ENCODE results near the gene OSGEP. TPM values are rescaled to one million over a fixed set of nuclear protein-coding genes. Genes with fewer than 3 reads are reported as not detected.
A peak's percentile ranks its signal among the peaks of the same experiment; 100 is the strongest.
"Not testable (repeated sequence)": the region's sequence is repeated elsewhere in the genome, so short reads cannot be mapped to it uniquely, and the experiment has no call there.

Gene OSGEP
- total and polyA plus RNA-seq, 4 experiments from 2014 or later = 39.3 to 75.9 (median 57.0) TPM

- intact Hi-C loops (cut with micrococcal nuclease); H3K27me3 Mint-ChIP-seq; H3K9me3 ChIP-seq (ENCODE audit: control insufficient read depth in 1 of 2, low read length in 2 of 2); DNase-seq; H3K4me3 ChIP-seq (ENCODE audit: low read length in 2 of 2); H3K27me3 ChIP-seq (ENCODE audit: insufficient read depth, low read length); H3K27ac ChIP-seq (ENCODE audit: low read depth, low read length); H3K9me3 Mint-ChIP-seq: not testable (repeated sequence)
- H3K4me3 Mint-ChIP-seq = peak overlapping the region in 6 of 8 donors; percentile 16 to 62 (median 50)
- H3K4me1 Mint-ChIP-seq = peaks cover 2 to 11% (median 7%) of the 10 kb centered on the region in 4 donors
- peak overlapping the region in 3 of 7 donors; percentile 27 to 79 (median 65) for H3K27ac Mint-ChIP-seq
- H3K36me3 Mint-ChIP-seq = peaks cover 38 to 52% of the 10 kb centered on the region in 2 donors
- Histone ChIP-seq H3K36me3 (ENCODE audit: insufficient read depth, low read length) (peaks cover 57% of the 10 kb centered on the region), H3K4me1 (ENCODE audit: insufficient read depth, low read length) (peaks cover 38% of the 10 kb centered on the region)
- ChIA-PET POLR2A (ENCODE audit: partially characterized antibody) (interaction anchor here (0.7 to 4.7 kb wide), 5 partner anchors 9 to 229 kb away, joined by 3 to 51 read pairs (median 5); partner anchors contain the start of genes PARP2 and TEP1), CTCF (ENCODE audit: partially characterized antibody) (interaction anchor here (0.9 to 1.7 kb wide), 3 partner anchors 39 to 125 kb away, joined by 6 read pairs; partner anchors contain the start of gene TEP1)
Observed at GRCh38 chr14:20452831-20453230, 1.8 kb downstream of the OSGEP start.

DNA sequence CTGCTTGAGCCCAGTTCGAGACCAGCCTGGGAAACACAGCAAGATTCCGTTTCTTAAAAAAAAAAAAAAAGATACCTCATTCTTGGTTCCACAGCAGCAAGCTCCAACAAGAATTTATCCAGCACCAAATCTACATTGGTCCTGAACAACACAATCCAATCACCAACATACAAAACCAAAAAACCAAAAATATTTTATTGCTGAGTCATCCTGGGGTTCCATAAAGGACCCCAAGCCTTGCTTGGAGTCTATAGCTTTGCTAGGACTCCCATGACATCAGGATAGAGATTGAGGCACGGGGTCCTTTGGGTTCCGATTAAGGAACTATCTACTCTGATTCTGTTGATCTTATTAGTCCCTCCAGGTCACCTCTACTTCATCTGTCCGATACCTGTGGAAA, 7.7 kb downstream of the OSGEP start:
- H3K4me3 ChIP-seq (ENCODE audit: low read length in 2 of 2) = no peak overlapping the region
- H3K27me3 ChIP-seq (ENCODE audit: insufficient read depth, low read length) = no peaks in the 10 kb centered on the region
- peaks cover 48% of the 10 kb centered on the region for H3K36me3 ChIP-seq (ENCODE audit: insufficient read depth, low read length)
- Mint-ChIP-seq H3K9me3 (no peaks in the 10 kb centered on the region), H3K36me3 (peaks cover 40 to 41% of the 10 kb centered on the region in 2 donors), H3K4me3 (no peak overlapping the region), H3K27ac (no peak overlapping the region), H3K4me1 (peaks cover 0 to 5% (median 3%) of the 10 kb centered on the region in 4 donors), H3K27me3 (no peaks in the 10 kb centered on the region)
- no peak overlapping the region for H3K27ac ChIP-seq (ENCODE audit: low read depth, low read length)
- no peak for DNase-seq
- CTCF ChIA-PET (ENCODE audit: partially characterized antibody) = no interaction called here
- H3K4me1 ChIP-seq (ENCODE audit: insufficient read depth, low read length) = no peaks in the 10 kb centered on the region
- H3K9me3 ChIP-seq (ENCODE audit: control insufficient read depth in 1 of 2, low read length in 2 of 2) = no peaks in the 10 kb centered on the region
- intact Hi-C loops (cut with micrococcal nuclease) = no loop called here
- POLR2A ChIA-PET (ENCODE audit: partially characterized antibody) = no interaction called here

GRCh38 chr14:20443650-20444049, 11.0 kb downstream of the OSGEP start:
- CTCF ChIA-PET (ENCODE audit: partially characterized antibody) = interaction anchor here (2.9 kb wide), 1 partner anchor 29 kb away, joined by 8 read pairs; no protein-coding TSS in a partner anchor
- H3K27ac ChIP-seq (ENCODE audit: low read depth, low read length); H3K27me3 Mint-ChIP-seq; DNase-seq; H3K9me3 ChIP-seq (ENCODE audit: control insufficient read depth in 1 of 2, low read length in 2 of 2); intact Hi-C loops (cut with micrococcal nuclease); H3K4me3 ChIP-seq (ENCODE audit: low read length in 2 of 2); H3K27ac Mint-ChIP-seq; POLR2A ChIA-PET (ENCODE audit: partially characterized antibody); H3K4me3 Mint-ChIP-seq; H3K27me3 ChIP-seq (ENCODE audit: insufficient read depth, low read length); H3K9me3 Mint-ChIP-seq: not testable (repeated sequence)
- Histone ChIP-seq H3K36me3 (ENCODE audit: insufficient read depth, low read length) (peaks cover 22% of the 10 kb centered on the region), H3K4me1 (ENCODE audit: insufficient read depth, low read length) (peaks cover 17% of the 10 kb centered on the region)
- peaks cover 19 to 22% of the 10 kb centered on the region in 2 donors for H3K36me3 Mint-ChIP-seq
- peaks cover 9 to 27% (median 15%) of the 10 kb centered on the region in 4 donors for H3K4me1 Mint-ChIP-seq

GRCh38 chr14:20441461-20441860, 13.2 kb downstream of the OSGEP start:
- POLR2A ChIA-PET (ENCODE audit: partially characterized antibody) = interaction anchor here (1.2 to 2.9 kb wide), 2 partner anchors 13 to 20 kb away, joined by 5 to 9 read pairs; partner anchors contain the start of genes APEX1, OSGEP and PIP4P1
- DNase-seq = no peak
- CTCF ChIA-PET (ENCODE audit: partially characterized antibody) = interaction anchor here (1.0 to 3.1 kb wide), 2 partner anchors 26 to 114 kb away, joined by 3 to 14 read pairs; no protein-coding TSS in a partner anchor
- Mint-ChIP-seq H3K27me3 (no peaks in the 10 kb centered on the region), H3K9me3 (no peaks in the 10 kb centered on the region), H3K4me1 (peaks cover 9 to 27% (median 15%) of the 10 kb centered on the region in 4 donors), H3K36me3 (peaks cover 1 to 4% of the 10 kb centered on the region in 2 donors), H3K27ac (peak overlapping the region in 2 of 7 donors; percentile 8 to 16), H3K4me3 (no peak overlapping the region)
- Histone ChIP-seq H3K9me3 (ENCODE audit: control insufficient read depth in 1 of 2, low read length in 2 of 2) (no peaks in the 10 kb centered on the region), H3K36me3 (ENCODE audit: insufficient read depth, low read length) (peaks cover under 1% of the 10 kb centered on the region), H3K27ac (ENCODE audit: low read depth, low read length) (no peak overlapping the region), H3K4me3 (ENCODE audit: low read length in 2 of 2) (no peak overlapping the region), H3K4me1 (ENCODE audit: insufficient read depth, low read length) (peaks cover 17% of the 10 kb centered on the region), H3K27me3 (ENCODE audit: insufficient read depth, low read length) (no peaks in the 10 kb centered on the region)
- intact Hi-C loops (cut with micrococcal nuclease) = no loop called here

DNA sequence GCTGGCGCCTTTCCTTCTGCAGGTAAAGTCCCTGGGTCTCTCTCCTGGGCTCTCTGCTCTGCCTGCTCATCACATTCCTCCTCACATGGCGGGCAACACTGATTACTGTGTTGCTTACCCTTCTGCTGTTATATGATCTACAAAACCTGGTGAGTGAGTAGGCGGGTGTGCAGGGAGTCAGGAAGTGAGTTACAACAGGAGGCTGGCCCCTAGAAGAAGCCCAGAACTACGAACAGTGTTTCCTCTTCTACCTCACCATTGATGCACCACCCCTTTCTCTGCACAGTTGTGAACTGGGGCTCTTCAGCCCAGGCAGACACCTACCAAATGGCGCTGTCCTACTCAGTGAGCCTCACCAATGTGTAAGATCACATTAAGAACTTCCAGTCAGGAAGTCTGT, 13.7 kb downstream of the OSGEP start:
- Histone ChIP-seq H3K4me3 (ENCODE audit: low read length in 2 of 2) (no peak overlapping the region), H3K27me3 (ENCODE audit: insufficient read depth, low read length) (no peaks in the 10 kb centered on the region), H3K27ac (ENCODE audit: low read depth, low read length) (no peak overlapping the region), H3K9me3 (ENCODE audit: control insufficient read depth in 1 of 2, low read length in 2 of 2) (no peaks in the 10 kb centered on the region), H3K4me1 (ENCODE audit: insufficient read depth, low read length) (peaks cover 17% of the 10 kb centered on the region), H3K36me3 (ENCODE audit: insufficient read depth, low read length) (no peaks in the 10 kb centered on the region)
- Mint-ChIP-seq H3K4me3 (peak overlapping the region in 4 of 8 donors; percentile 14 to 68 (median 35)), H3K4me1 (peaks cover 9 to 27% (median 15%) of the 10 kb centered on the region in 4 donors), H3K9me3 (no peaks in the 10 kb centered on the region), H3K36me3 (peaks cover 1 to 4% of the 10 kb centered on the region in 2 donors), H3K27ac (peak overlapping the region; percentile 53 to 89 (median 68)), H3K27me3 (no peaks in the 10 kb centered on the region)
- intact Hi-C loops (cut with micrococcal nuclease) = no loop called here
- CTCF ChIA-PET (ENCODE audit: partially characterized antibody) = interaction anchor here (1.0 to 3.1 kb wide), 2 partner anchors 26 to 113 kb away, joined by 3 to 14 read pairs; no protein-coding TSS in a partner anchor
- POLR2A ChIA-PET (ENCODE audit: partially characterized antibody) = interaction anchor here (0.5 to 2.9 kb wide), 3 partner anchors 14 to 775 kb away, joined by 3 to 9 read pairs (median 5); partner anchors contain the start of genes APEX1, OSGEP and PIP4P1
- DNase-seq = peak in 3 of 5 donors; percentile 12 to 36 (median 22)

- intact Hi-C loops (cut with micrococcal nuclease) = no loop called here
- peaks cover 1 to 4% of the 10 kb centered on the region in 2 donors for H3K36me3 Mint-ChIP-seq
- no peaks in the 10 kb centered on the region for H3K9me3 Mint-ChIP-seq
- Histone ChIP-seq H3K9me3 (ENCODE audit: control insufficient read depth in 1 of 2, low read length in 2 of 2) (no peaks in the 10 kb centered on the region), H3K27ac (ENCODE audit: low read depth, low read length) (no peak overlapping the region), H3K36me3 (ENCODE audit: insufficient read depth, low read length) (no peaks in the 10 kb centered on the region), H3K4me1 (ENCODE audit: insufficient read depth, low read length) (peaks cover 17% of the 10 kb centered on the region), H3K27me3 (ENCODE audit: insufficient read depth, low read length) (no peaks in the 10 kb centered on the region), H3K4me3 (ENCODE audit: low read length in 2 of 2) (no peak overlapping the region)
- ChIA-PET CTCF (ENCODE audit: partially characterized antibody) (interaction anchor here (3.1 kb wide), 1 partner anchor 25 kb away, joined by 14 read pairs; no protein-coding TSS in a partner anchor), POLR2A (ENCODE audit: partially characterized antibody) (interaction anchor here (0.5 to 2.9 kb wide), 2 partner anchors 14 to 776 kb away, joined by 3 to 9 read pairs; partner anchors contain the start of genes APEX1 and OSGEP)
- peak overlapping the region in 2 of 7 donors; percentile 53 to 89 for H3K27ac Mint-ChIP-seq
- DNase-seq = no peak
- H3K27me3 Mint-ChIP-seq = no peaks in the 10 kb centered on the region
- peak overlapping the region in 1 of 8 donors; percentile 27 for H3K4me3 Mint-ChIP-seq
- H3K4me1 Mint-ChIP-seq = peaks cover 9 to 27% (median 15%) of the 10 kb centered on the region in 4 donors
Observed at GRCh38 chr14:20440465-20440864, 14.1 kb downstream of the OSGEP start.

GRCh38 chr14:20438664-20439063, 15.9 kb downstream of the OSGEP start:
- H3K27ac ChIP-seq (ENCODE audit: low read depth, low read length) = no peak overlapping the region
- H3K4me1 Mint-ChIP-seq = peaks cover 9 to 27% (median 15%) of the 10 kb centered on the region in 4 donors
- H3K4me3 Mint-ChIP-seq = no peak overlapping the region
- no peaks in the 10 kb centered on the region for H3K9me3 ChIP-seq (ENCODE audit: control insufficient read depth in 1 of 2, low read length in 2 of 2)
- no peaks in the 10 kb centered on the region for H3K9me3 Mint-ChIP-seq
- H3K36me3 Mint-ChIP-seq = peaks cover 1 to 4% of the 10 kb centered on the region in 2 donors
- H3K27ac Mint-ChIP-seq = no peak overlapping the region
- H3K27me3 Mint-ChIP-seq = no peaks in the 10 kb centered on the region
- no peak for DNase-seq
- CTCF ChIA-PET (ENCODE audit: partially characterized antibody) = interaction anchor here (1.3 kb wide), 1 partner anchor 23 kb away, joined by 4 read pairs; no protein-coding TSS in a partner anchor
- no peaks in the 10 kb centered on the region for H3K36me3 ChIP-seq (ENCODE audit: insufficient read depth, low read length)
- peaks cover 17% of the 10 kb centered on the region for H3K4me1 ChIP-seq (ENCODE audit: insufficient read depth, low read length)
- no peak overlapping the region for H3K4me3 ChIP-seq (ENCODE audit: low read length in 2 of 2)
- H3K27me3 ChIP-seq (ENCODE audit: insufficient read depth, low read length) = no peaks in the 10 kb centered on the region
- POLR2A ChIA-PET (ENCODE audit: partially characterized antibody) = no interaction called here
- intact Hi-C loops (cut with micrococcal nuclease) = no loop called here
